ENCODE measurements around the gene ABCC4. TPM values are rescaled to one million over a fixed set of nuclear protein-coding genes. Genes with fewer than 3 reads are reported as not detected.

The ABCC4 gene
- total RNA-seq, 6 experiments from 2014 or later: 24.7 to 28.4 (median 26.0) TPM

DNA sequence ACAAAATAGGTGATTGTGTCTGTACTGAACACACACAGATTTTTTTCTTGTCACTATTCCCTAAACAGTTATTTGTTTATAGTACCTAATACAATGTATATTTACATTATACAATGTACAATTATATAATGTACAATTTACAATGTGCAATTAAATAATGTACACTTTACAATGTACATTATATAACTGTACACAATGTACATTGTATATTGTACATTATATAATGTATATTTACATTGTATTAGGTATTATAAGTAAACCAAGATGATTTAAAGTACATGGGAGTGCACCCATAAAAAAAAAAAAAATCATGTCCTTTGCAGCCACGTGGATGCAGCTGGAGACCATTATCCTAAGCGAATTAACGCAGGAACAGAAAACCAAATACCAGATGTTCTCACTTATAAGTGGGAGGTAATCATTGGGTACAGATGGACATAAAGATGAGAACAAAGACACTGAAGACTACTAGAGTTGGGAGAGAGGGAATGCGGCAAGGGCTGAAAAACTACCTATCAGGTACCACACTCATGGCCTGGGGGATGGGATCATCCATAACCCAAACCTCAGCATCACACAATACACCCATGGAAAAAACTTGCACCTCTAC lies 68.1 kb downstream of the ABCC4 start:
- H3K4me3 Mint-ChIP-seq: no peak overlapping the region
- peaks cover 21% of the 10 kb centered on the region; the same call in 1 of the 2 replicates for H3K36me3 Mint-ChIP-seq (ENCODE audit: low read depth)
- DNase-seq: no peak
- no peaks in the 10 kb centered on the region for H3K9me3 Mint-ChIP-seq
- TF ChIP-seq, protein P1, sequence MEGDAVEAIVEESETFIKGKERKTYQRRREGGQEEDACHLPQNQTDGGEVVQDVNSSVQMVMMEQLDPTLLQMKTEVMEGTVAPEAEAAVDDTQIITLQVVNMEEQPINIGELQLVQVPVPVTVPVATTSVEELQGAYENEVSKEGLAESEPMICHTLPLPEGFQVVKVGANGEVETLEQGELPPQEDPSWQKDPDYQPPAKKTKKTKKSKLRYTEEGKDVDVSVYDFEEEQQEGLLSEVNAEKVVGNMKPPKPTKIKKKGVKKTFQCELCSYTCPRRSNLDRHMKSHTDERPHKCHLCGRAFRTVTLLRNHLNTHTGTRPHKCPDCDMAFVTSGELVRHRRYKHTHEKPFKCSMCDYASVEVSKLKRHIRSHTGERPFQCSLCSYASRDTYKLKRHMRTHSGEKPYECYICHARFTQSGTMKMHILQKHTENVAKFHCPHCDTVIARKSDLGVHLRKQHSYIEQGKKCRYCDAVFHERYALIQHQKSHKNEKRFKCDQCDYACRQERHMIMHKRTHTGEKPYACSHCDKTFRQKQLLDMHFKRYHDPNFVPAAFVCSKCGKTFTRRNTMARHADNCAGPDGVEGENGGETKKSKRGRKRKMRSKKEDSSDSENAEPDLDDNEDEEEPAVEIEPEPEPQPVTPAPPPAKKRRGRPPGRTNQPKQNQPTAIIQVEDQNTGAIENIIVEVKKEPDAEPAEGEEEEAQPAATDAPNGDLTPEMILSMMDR (IDR thresholded peaks at IDR 0.05): no peak
- no peaks in the 10 kb centered on the region; the same call in 1 of the 2 replicates for H3K27me3 Mint-ChIP-seq (ENCODE audit: insufficient read depth)
- no peak overlapping the region for H3K27ac Mint-ChIP-seq
- peaks cover 6% of the 10 kb centered on the region; the same call in 1 of the 2 replicates for H3K4me1 Mint-ChIP-seq (ENCODE audit: low read depth)

DNA sequence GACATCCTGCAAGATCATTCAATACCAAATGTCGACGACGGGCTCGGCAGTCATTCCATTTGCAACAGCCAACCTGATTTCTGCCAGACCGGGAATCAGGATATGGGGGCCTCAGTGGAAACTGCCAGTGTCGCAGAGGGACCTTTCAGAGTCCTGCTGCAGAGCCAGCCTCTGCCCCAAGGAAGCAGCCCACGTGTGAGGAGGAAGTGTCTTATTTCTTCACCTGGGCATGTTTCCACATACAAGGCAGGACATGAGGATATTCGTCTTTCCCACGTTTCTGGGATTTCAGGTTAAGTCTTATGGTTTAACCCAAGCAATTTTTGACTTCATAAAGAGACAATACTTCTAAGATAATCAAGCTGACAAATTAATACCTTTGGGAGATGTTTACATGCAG lies 69.9 kb downstream of the ABCC4 start:
- no peaks in the 10 kb centered on the region for H3K9me3 Mint-ChIP-seq
- H3K36me3 Mint-ChIP-seq (ENCODE audit: low read depth): peaks cover 10% of the 10 kb centered on the region; the same call in 1 of the 2 replicates
- H3K4me1 Mint-ChIP-seq (ENCODE audit: low read depth): peaks cover 5% of the 10 kb centered on the region; the same call in 1 of the 2 replicates
- no peak overlapping the region for H3K27ac Mint-ChIP-seq
- TF ChIP-seq, protein P1 (IDR thresholded peaks at IDR 0.05): no peak
- no peaks in the 10 kb centered on the region; the same call in 1 of the 2 replicates for H3K27me3 Mint-ChIP-seq (ENCODE audit: insufficient read depth)
- DNase-seq: no peak
- no peak overlapping the region for H3K4me3 Mint-ChIP-seq

DNA sequence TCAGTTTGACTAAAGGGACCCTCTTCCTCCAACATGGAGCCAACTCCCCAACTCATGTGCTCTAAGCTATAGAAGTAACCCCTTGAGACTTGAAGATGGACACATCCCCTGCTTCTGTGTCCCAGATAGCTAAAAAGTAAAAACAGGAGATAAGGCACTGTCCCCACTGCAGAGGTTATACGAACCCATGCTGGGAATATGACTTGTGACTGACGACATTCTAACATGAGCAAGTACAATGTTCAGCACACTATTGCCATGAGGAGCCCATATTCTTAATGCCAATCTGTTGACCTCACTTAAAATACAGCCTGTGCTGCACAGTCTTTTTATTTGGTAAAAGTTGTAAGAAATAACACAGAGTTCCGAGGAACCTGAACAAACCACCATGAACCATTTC lies 71.4 kb downstream of the ABCC4 start:
- Mint-ChIP-seq H3K9me3 (no peaks in the 10 kb centered on the region), H3K27ac (no peak overlapping the region), H3K4me3 (no peak overlapping the region), H3K36me3 (ENCODE audit: low read depth) (0 out of 2 replicates have a peak, but pooled peaks cover 4% of the 10 kb centered on the region), H3K27me3 (ENCODE audit: insufficient read depth) (no peaks in the 10 kb centered on the region; the same call in 1 of the 2 replicates), H3K4me1 (ENCODE audit: low read depth) (no peaks in the 10 kb centered on the region)
- TF ChIP-seq, protein P1 (IDR thresholded peaks at IDR 0.05): no peak
- DNase-seq: no peak

DNA sequence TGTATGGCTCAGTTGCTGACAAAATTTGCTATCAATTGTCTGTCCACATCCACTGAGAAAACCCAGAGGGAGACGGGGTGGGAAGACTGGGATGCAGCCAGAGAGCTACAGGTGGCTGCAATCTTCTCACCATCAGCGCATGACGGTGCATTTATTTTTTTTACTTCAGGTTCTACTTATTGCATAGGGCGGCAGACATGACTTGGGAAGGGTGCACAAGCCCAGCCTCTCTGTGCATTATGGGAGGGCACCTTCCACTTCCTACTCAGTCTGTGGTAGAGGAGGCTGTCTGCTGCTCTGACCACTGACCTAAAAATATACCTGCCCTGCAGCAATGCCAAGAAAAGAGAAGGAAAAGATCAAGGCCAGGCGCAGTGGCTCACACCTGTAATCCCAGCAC lies 73.1 kb downstream of the ABCC4 start:
- H3K9me3 Mint-ChIP-seq: no peaks in the 10 kb centered on the region
- no peak overlapping the region for H3K4me3 Mint-ChIP-seq
- H3K36me3 Mint-ChIP-seq (ENCODE audit: low read depth): 0 out of 2 replicates have a peak, but pooled peaks cover 4% of the 10 kb centered on the region
- no peaks in the 10 kb centered on the region; the same call in 1 of the 2 replicates for H3K27me3 Mint-ChIP-seq (ENCODE audit: insufficient read depth)
- H3K4me1 Mint-ChIP-seq (ENCODE audit: low read depth): no peaks in the 10 kb centered on the region
- no peak overlapping the region for H3K27ac Mint-ChIP-seq
- TF ChIP-seq, protein P1 (IDR thresholded peaks at IDR 0.05): no peak
- no peak for DNase-seq

DNA sequence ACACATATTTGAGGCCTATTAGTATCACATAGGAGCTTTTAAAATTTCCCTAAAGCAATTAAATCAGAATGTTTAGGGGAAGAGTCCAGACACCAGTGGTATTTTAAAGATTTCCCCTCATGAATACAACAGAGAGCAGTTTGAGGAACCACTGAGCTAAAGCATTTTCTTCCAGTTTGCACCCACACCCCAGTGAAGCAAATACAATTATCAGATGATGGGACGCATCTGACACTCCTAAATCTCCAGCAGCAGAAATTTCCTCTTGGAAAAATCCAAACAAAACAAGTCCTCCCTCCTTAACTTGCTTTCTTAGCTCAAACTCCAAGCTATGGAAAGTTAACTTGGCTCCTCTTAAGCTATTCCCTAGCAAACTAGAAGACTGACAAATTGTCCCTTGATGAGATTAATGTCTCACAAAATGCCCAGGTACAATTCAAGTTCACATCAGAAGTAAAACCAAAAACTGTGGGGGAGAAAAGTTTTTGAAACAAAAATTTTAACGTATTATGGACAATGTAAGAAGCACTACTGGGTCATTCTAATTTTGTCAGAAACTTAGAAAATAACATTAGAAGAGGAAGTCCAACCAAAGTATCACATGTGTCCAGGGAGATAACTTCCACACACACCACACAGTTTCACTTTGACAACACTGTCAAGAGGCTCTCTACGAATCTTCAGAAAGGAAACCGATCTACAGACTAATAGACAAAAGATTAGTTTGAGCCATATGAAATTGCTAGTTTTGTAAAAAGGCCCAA lies 74.1 kb downstream of the ABCC4 start:
- no peak for DNase-seq
- Mint-ChIP-seq H3K4me3 (no peak overlapping the region), H3K9me3 (no peaks in the 10 kb centered on the region), H3K27me3 (ENCODE audit: insufficient read depth) (no peaks in the 10 kb centered on the region; the same call in 1 of the 2 replicates), H3K27ac (no peak overlapping the region), H3K36me3 (ENCODE audit: low read depth) (0 out of 2 replicates have a peak, but pooled peaks cover 2% of the 10 kb centered on the region), H3K4me1 (ENCODE audit: low read depth) (no peaks in the 10 kb centered on the region)
- TF ChIP-seq, protein P1 (IDR thresholded peaks at IDR 0.05): no peak

Measured in HFFc6 (cell line).